Sigmoid colon (tissue), 7 donors: ENCODE results near the gene ELMO1. TPM values are rescaled to one million over a fixed set of nuclear protein-coding genes. Genes with fewer than 3 reads are reported as not detected.

Experiments used
- DNase-seq: peaks from one replicate; pipeline ENCODE4 v3.0.0-alpha.2; 2019
- H3K27ac ChIP-seq, 4 donors: fragments of 200-600 bp; sonication (generic); one replicate each; pipeline ENCODE4 v1.5.1; 2016 to 2019; ENCODE audit warnings: mild to moderate bottlenecking in 1 of 4
- H3K27me3 ChIP-seq, 3 donors: fragments of 200-600 bp; sonication (generic); one replicate each; pipeline ENCODE4 v1.5.1; 2019; ENCODE audit warnings: mild to moderate bottlenecking in 1 of 3
- H3K36me3 ChIP-seq, 4 donors: fragments of 200-600 bp; sonication (generic); one replicate each; pipeline ENCODE4 v1.5.1; 2016 to 2019
- H3K4me1 ChIP-seq, 4 donors: fragments of 200-600 bp; sonication (generic); one replicate each; pipeline ENCODE4 v1.5.1; 2017 to 2019
- H3K4me3 ChIP-seq, 4 donors: fragments of 200-600 bp; sonication (generic); one replicate each; pipeline ENCODE4 v1.5.1; 2017 to 2019; ENCODE audit warnings: mild to moderate bottlenecking in 2 of 4, moderate library complexity in 1 of 4
- H3K9me3 ChIP-seq, 4 donors: fragments of 200-600 bp in 3 of 4; sonication (generic) in 3 of 4; one replicate each; pipeline versions ENCODE4 v1.5.1 to v1.6.1; 2013 to 2019
- CTCF ChIP-seq, 4 experiments: fragments of 450-650 bp in 3 of 4; fragments of 200-600 bp in 1 of 4; IDR thresholded peaks; one replicate each; pipeline ENCODE4 v1.5.1; 2016 to 2019; ENCODE audit warnings: antibody characterized with exemption in 4 of 4, mild to moderate bottlenecking in 3 of 4, moderate library complexity in 2 of 4
- EP300 ChIP-seq, 4 donors: sonication (generic); formaldehyde crosslinking; IDR thresholded peaks; one replicate each; pipeline ENCODE4 v1.6.1; 2017; ENCODE audit warnings: antibody characterized with exemption in 4 of 4
- POLR2A ChIP-seq, 2 donors: fragments of 450-650 bp; IDR thresholded peaks; one replicate each; pipeline ENCODE4 v1.6.1; 2016; ENCODE audit warnings: antibody characterized with exemption in 2 of 2, mild to moderate bottlenecking in 2 of 2, moderate library complexity in 2 of 2
- POLR2AphosphoS5 ChIP-seq, 4 donors: sonication (generic); formaldehyde crosslinking; IDR thresholded peaks; one replicate each; pipeline ENCODE4 v1.6.1; 2017; ENCODE audit warnings: antibody characterized with exemption in 4 of 4
- WGBS, 2 donors: extraction: QIAGEN DNeasy Blood & Tissue Kit; methylation state at CpG; one replicate each; pipeline ENCODE4 v1.1.7; 2013; 5-methylcytosine and 5-hydroxymethylcytosine counted together
- intact Hi-C: fragments of 100-400 bp; cut with DNase I; formaldehyde crosslinking; loops from one replicate; pipeline ENCODE4 v1.15.1; 2023
- polyA plus RNA-seq, 3 donors: library from polyadenylated mRNA; stranded (reverse); fragments of 200-250 nt; gene quantifications; one replicate each; pipeline ENCODE4 v1.2.3, GENCODE V29; 2013
- total RNA-seq, 4 donors: library from RNA; depleted of rRNA; stranded (reverse); fragments of >200 nt; gene quantifications; one replicate each; pipeline ENCODE4 v1.1.0, GENCODE V29; 2016
- donor health status: healthy with polysubstance abuse.
- donor health status: Bipolar disorder and iron deficiency.
- donor health status: healthy.

Gene ELMO1
- total and polyA plus RNA-seq, 7 donors: 2.3 to 63.1 (median 33.9) TPM

DNA sequence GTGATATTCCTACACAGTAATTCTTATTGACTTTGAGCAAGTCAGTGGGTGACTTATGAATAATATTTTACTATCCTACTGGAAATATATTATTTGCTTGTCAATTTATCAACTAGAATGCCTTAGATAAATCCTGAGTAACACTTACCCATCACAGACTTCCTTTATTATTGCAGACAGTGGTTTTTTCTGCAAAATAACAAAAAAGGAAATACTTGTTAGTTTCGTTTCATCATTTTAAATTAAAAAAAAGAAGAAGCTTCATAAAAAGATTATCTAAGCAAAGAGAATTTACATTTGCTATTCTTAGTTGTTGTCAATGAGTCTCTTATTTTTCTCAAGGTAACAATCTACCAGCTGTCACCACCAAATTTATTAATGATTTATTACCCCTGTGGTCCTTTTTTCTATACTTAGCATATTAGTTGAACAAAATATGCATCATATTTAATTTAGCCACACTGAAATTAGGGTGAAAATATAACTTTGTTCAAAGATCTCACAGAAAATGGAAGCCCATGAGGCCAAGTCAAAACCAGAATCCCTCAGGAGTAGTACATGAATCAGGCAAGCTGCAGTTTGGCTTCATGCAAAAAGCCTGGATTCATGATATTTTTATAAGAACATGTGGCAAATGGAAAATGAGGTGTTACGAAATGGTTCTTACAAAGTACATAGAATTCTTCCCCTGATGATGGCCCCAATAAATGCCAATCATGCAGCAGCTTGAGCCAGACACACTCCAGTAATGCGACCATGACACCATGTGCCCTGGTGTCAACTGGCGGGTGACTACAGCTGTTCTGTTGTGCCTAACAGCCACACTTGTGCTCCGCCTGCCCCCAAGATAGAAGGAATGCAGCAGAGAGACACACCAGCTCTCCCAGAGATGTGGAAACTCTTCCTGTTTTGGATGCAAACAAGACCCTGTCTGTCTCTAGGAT lies 132.6 kb downstream of the ELMO1 start:
- H3K36me3 ChIP-seq: no peaks in the 10 kb centered on the region
- TF ChIP-seq POLR2A (IDR thresholded peaks at IDR 0.05) (no peak), EP300 (IDR thresholded peaks at IDR 0.05) (no peak), POLR2AphosphoS5 (IDR thresholded peaks at IDR 0.05) (peak in 3 of 4 donors; percentile 19 to 32 (median 23))
- H3K27ac ChIP-seq: no peak overlapping the region
- no peaks in the 10 kb centered on the region for H3K27me3 ChIP-seq
- intact Hi-C loops: no loop called here
- peak; percentile 68 for DNase-seq
- WGBS, 2 donors: 78 to 87% methylated on average over 5 of the region's 5 CpGs
- peaks cover 0 to 6% (median 2%) of the 10 kb centered on the region in 4 donors for H3K4me1 ChIP-seq
- H3K4me3 ChIP-seq: no peak overlapping the region
- H3K9me3 ChIP-seq: no peaks in the 10 kb centered on the region

- TF ChIP-seq EP300 (IDR thresholded peaks at IDR 0.05) (no peak), CTCF (IDR thresholded peaks at IDR 0.05) (no peak)
- Histone ChIP-seq H3K27me3 (no peaks in the 10 kb centered on the region), H3K27ac (no peak overlapping the region), H3K36me3 (no peaks in the 10 kb centered on the region), H3K4me1 (peaks cover 0 to 6% (median 2%) of the 10 kb centered on the region in 4 donors), H3K9me3 (no peaks in the 10 kb centered on the region), H3K4me3 (no peak overlapping the region)
- DNase-seq: no peak
- 66 to 72% methylated on average over 1 of the region's 1 CpG for WGBS, 2 donors
- intact Hi-C loops: no loop called here
These were observed 136.1 kb downstream of the ELMO1 start for GRCh38 chr7:37312608-37313007.

DNA sequence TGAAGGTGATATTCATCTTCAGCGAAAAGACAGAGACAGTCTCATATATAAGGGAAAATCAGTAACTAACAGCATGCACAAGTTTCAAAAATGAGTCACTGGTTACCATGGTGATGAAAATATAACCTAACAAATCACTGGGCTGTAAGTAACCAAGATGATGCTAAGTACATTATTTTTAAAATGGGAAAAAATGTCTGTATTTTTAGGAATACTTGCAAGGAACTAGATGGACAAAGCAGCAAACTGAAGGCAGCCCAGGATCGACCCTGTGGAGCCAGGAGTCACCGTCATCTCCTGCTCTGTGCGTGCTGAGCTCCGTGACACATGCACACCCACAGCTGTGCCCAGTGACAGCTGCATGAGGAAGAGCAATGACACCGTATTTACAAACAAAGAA lies 137.3 kb downstream of the ELMO1 start:
- Histone ChIP-seq H3K4me3 (no peak overlapping the region), H3K36me3 (no peaks in the 10 kb centered on the region), H3K27me3 (no peaks in the 10 kb centered on the region), H3K27ac (no peak overlapping the region), H3K9me3 (no peaks in the 10 kb centered on the region), H3K4me1 (peaks cover 0 to 4% (median under 1%) of the 10 kb centered on the region in 4 donors)
- no peak for TF ChIP-seq POLR2A (IDR thresholded peaks at IDR 0.05)
- no peak for TF ChIP-seq EP300 (IDR thresholded peaks at IDR 0.05)
- no peak for TF ChIP-seq POLR2AphosphoS5 (IDR thresholded peaks at IDR 0.05)
- TF ChIP-seq CTCF (IDR thresholded peaks at IDR 0.05): no peak
- intact Hi-C loops: no loop called here
- 58 to 79% methylated on average over 6 of the region's 6 CpGs for WGBS, 2 donors
- no peak for DNase-seq

DNA sequence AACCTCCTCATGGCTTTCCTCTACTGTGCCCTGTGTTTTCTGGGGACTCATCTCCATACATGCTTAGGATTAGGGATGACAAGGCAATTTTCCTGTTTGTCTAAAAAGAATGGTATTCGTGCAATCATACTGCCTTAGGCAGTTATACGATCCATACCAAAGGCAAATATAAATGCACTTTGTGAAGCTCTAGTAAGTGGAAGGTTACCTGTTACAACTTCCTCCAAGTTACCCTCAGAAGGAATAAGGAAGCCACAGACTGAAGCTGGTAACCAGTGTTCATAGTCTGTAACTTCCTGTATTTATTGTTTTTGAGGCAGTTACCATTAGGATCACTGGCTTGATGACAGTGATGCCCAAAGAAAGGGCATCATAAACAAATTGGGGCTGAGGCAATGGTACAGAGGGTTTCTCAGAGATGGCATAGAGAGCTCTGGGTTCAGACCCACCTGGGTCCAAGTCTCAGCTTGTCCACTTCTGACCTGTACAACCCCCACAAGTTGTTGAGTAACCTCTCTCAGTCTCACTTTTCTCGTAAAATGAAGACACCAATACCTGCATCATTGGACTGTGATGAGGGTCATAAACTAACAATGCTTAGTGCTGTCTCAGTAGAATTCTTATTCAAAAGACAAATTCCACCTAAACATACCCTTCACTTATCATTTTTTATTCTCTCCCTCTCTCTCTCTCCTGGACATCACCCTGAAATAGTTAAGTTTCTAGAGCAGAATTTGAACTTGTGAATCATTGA lies 138.2 kb downstream of the ELMO1 start:
- no peak overlapping the region for H3K4me3 ChIP-seq
- no peaks in the 10 kb centered on the region for H3K36me3 ChIP-seq
- H3K4me1 ChIP-seq: no peaks in the 10 kb centered on the region
- no peaks in the 10 kb centered on the region for H3K9me3 ChIP-seq
- intact Hi-C loops: no loop called here
- no peak overlapping the region for H3K27ac ChIP-seq
- no peaks in the 10 kb centered on the region for H3K27me3 ChIP-seq
- TF ChIP-seq POLR2A (IDR thresholded peaks at IDR 0.05) (no peak), POLR2AphosphoS5 (IDR thresholded peaks at IDR 0.05) (no peak), EP300 (IDR thresholded peaks at IDR 0.05) (no peak), CTCF (IDR thresholded peaks at IDR 0.05) (no peak)
- no peak for DNase-seq
- 22 to 45% methylated on average over 3 of the region's 3 CpGs for WGBS, 2 donors

- Histone ChIP-seq H3K27ac (no peak overlapping the region), H3K4me1 (no peaks in the 10 kb centered on the region), H3K36me3 (no peaks in the 10 kb centered on the region), H3K27me3 (no peaks in the 10 kb centered on the region), H3K4me3 (no peak overlapping the region), H3K9me3 (no peaks in the 10 kb centered on the region)
- DNase-seq: no peak
- 28 to 68% methylated on average over 3 of the region's 3 CpGs for WGBS, 2 donors
- TF ChIP-seq CTCF (IDR thresholded peaks at IDR 0.05): no peak
- TF ChIP-seq POLR2AphosphoS5 (IDR thresholded peaks at IDR 0.05): no peak
- TF ChIP-seq EP300 (IDR thresholded peaks at IDR 0.05): no peak
- no peak for TF ChIP-seq POLR2A (IDR thresholded peaks at IDR 0.05)
- intact Hi-C loops: no loop called here
These were observed 139.2 kb downstream of the ELMO1 start for GRCh38 chr7:37309493-37309892.
